GM12878 (cell line): ENCODE measurements around the gene ZFYVE21. TPM values are rescaled to one million over a fixed set of nuclear protein-coding genes. Genes with fewer than 3 reads are reported as not detected.

Experiments
- ATAC-seq: fragments of 200-7000 bp; cut with Tn5 transposase; 3 replicates; pipeline ENCODE4 v1.9.1; 2020; ENCODE audit warnings: mild to moderate bottlenecking, moderate library complexity
- BruUV-seq: library from RNA; stranded (reverse); fragments of 400-500 nt; replicated peaks from 2 replicates; lab custom pipeline; 2021; lab: Mats Ljungman, UMichigan
- CTCF ChIA-PET: fragments of 300-600 bp; sonication (Branson Sonifier 250); formaldehyde crosslinking; extraction: SDS; loops from one replicate; lab custom pipeline; 2021; ENCODE audit warnings: inconsistent platforms; lab: Yijun Ruan, JAX
- POLR2A ChIA-PET: fragments of 350-600 bp; formaldehyde crosslinking; extraction: SDS; loops from one replicate; lab custom pipeline; 2021; ENCODE audit warnings: inconsistent platforms; lab: Charles Lee
- RAD21 ChIA-PET: fragments of 300-600 bp; sonication (Branson Sonifier 250); formaldehyde crosslinking; loops from one replicate; lab custom pipeline; 2023; ENCODE audit warnings: antibody characterized with exemption; ENCODE audit not compliant: unreplicated experiment; lab: Charles Lee
- SMC1A ChIA-PET: fragments of 300-600 bp; sonication (Branson Sonifier 250); formaldehyde crosslinking; loops from one replicate; lab custom pipeline; 2023; ENCODE audit not compliant: unreplicated experiment, uncharacterized antibody; lab: Charles Lee
- DNase-seq: peaks from one replicate; pipeline ENCODE4 v3.0.0-alpha.2; 2011; ENCODE audit warnings: low read depth, low spot score
- FAIRE-seq: peaks from 3 replicates; lab custom pipeline; 2011; peaks lifted over from hg19 to GRCh38; lab: Jason Lieb, UNC
- H2AFZ ChIP-seq: 2 replicates; pipeline ENCODE4 v1.6.0; 2011; ENCODE audit warnings: low read depth, low read length, control low read depth; ENCODE audit not compliant: control insufficient read depth
- H3K27ac ChIP-seq: 2 replicates; pipeline ENCODE4 v1.5.1; 2011; ENCODE audit warnings: control low read depth; ENCODE audit not compliant: control insufficient read depth, insufficient read depth
- H3K27me3 ChIP-seq, 2 experiments: replicated peaks in 1 of 2; 2 replicates each; pipeline versions ENCODE4 v1.6.0 to v1.6.1; 2011; ENCODE audit warnings: low read length in 1 of 2; ENCODE audit not compliant: control insufficient read depth in 2 of 2, insufficient read depth in 2 of 2
- H3K36me3 ChIP-seq, 2 experiments: 2 replicates each; pipeline ENCODE4 v1.5.1; 2011; ENCODE audit warnings: low read length in 1 of 2; ENCODE audit not compliant: control insufficient read depth in 2 of 2, insufficient read depth in 2 of 2
- H3K4me1 ChIP-seq: 2 replicates; pipeline ENCODE4 v1.6.1; 2011; ENCODE audit warnings: mild to moderate bottlenecking, low read length, moderate library complexity, mixed read lengths; ENCODE audit not compliant: control insufficient read depth, insufficient read depth
- H3K4me2 ChIP-seq: 2 replicates; pipeline ENCODE4 v1.6.0; 2011; ENCODE audit warnings: control low read depth; ENCODE audit not compliant: control insufficient read depth, insufficient read depth
- H3K4me3 ChIP-seq: fragments of 200-600 bp; sonication (generic); 2 replicates; pipeline ENCODE4 v1.5.1; 2016
- H3K79me2 ChIP-seq: 2 replicates; pipeline ENCODE4 v1.6.0; 2011; ENCODE audit warnings: low read length; ENCODE audit not compliant: control insufficient read depth, insufficient read depth
- H3K9ac ChIP-seq: 2 replicates; pipeline ENCODE4 v1.8.0; 2011; ENCODE audit warnings: low read length, control low read depth, mixed read lengths; ENCODE audit not compliant: control insufficient read depth, insufficient read depth
- H3K9me3 ChIP-seq: replicated peaks from 3 replicates; pipeline ENCODE4 v1.5.1; 2011; ENCODE audit warnings: mild to moderate bottlenecking, low read length; ENCODE audit not compliant: control insufficient read depth, insufficient read depth
- H4K20me1 ChIP-seq: 2 replicates; pipeline ENCODE4 v1.6.0; 2011; ENCODE audit not compliant: control insufficient read depth, insufficient read depth
- EP300 ChIP-seq, 2 experiments: fragments of 150-350 bp in 1 of 2; IDR thresholded peaks; 2 replicates each; pipeline ENCODE4 v1.6.1; 2011 to 2012; ENCODE audit warnings: low read depth in 2 of 2, low read length in 2 of 2, borderline replicate concordance in 1 of 2, improper control_type of control experiment in 1 of 2, inconsistent platforms in 1 of 2; ENCODE audit not compliant: control insufficient read depth in 1 of 2
- ETV6 ChIP-seq, 2 experiments: fragments of 450-650 bp in 1 of 2; IDR thresholded peaks in 1 of 2; conservative IDR thresholded peaks in 1 of 2; 2 replicates each; pipeline ENCODE4 v1.6.1; 2014; ENCODE audit warnings: antibody characterized with exemption in 1 of 2, borderline replicate concordance in 1 of 2, low read depth in 1 of 2, mild to moderate bottlenecking in 1 of 2, moderate library complexity in 1 of 2
- HCFC1 ChIP-seq: fragments of 150-350 bp; IDR thresholded peaks from 2 replicates; pipeline ENCODE4 v1.6.1; 2014; ENCODE audit warnings: low read length
- MEF2A ChIP-seq: IDR thresholded peaks from 2 replicates; pipeline ENCODE4 v1.6.1; 2011; ENCODE audit warnings: low read depth, mild to moderate bottlenecking, low read length, moderate library complexity; ENCODE audit not compliant: insufficient read depth
- NBN ChIP-seq: fragments of 450-650 bp; IDR thresholded peaks from 2 replicates; pipeline ENCODE4 v1.6.1; 2016
- NFXL1 ChIP-seq: fragments of 450-650 bp; IDR thresholded peaks from 2 replicates; pipeline ENCODE4 v1.6.1; 2017; ENCODE audit warnings: antibody characterized with exemption, mild to moderate bottlenecking, borderline replicate concordance
- ZNF592 ChIP-seq: fragments of 450-650 bp; IDR thresholded peaks from 2 replicates; pipeline ENCODE4 v1.6.1; 2017; ENCODE audit warnings: mild to moderate bottlenecking, moderate library complexity
- WGBS: methylation state at CpG from one replicate; pipeline ENCODE4 v1.1.6; 2016; ENCODE audit warnings: low lambda C conversion rate; ENCODE audit not compliant: insufficient replicate concordance, insufficient coverage; ENCODE audit errors: missing lambda C conversion rate; 5-methylcytosine and 5-hydroxymethylcytosine counted together
- in situ Hi-C: fragments of 300-500 bp; cut with MboI; formaldehyde crosslinking; loops from 9 replicates; pipeline ENCODE4 v1.14.3; 2018; ENCODE audit warnings: mixed read lengths
- intact Hi-C: fragments of 100-400 bp; cut with micrococcal nuclease; formaldehyde crosslinking; loops from one replicate; pipeline ENCODE4 v1.14.2; 2022; ENCODE audit not compliant: unreplicated experiment
- polyA plus RNA-seq, 11 experiments: library from polyadenylated mRNA; depleted of rRNA in 4 of 11; unstranded in 6 of 11; stranded (reverse) in 5 of 11; fragments of >200 nt; fragmentation: Nextera tagmentation in 4 of 11; fragmentation: Illumina TruSeq in 1 of 11; extraction: Ambion mirVana in 4 of 11; extraction: Trizol in 1 of 11; gene quantifications; 1 replicate in 1 of 11; 2 replicates in 10 of 11; pipeline versions ENCODE4 v1.2.1 to v1.2.3, GENCODE V29; 2011 to 2016; ENCODE audit warnings: inconsistent platforms in 2 of 11, missing spikeins in 2 of 11, low read depth in 1 of 11
- total RNA-seq, 4 experiments: library from RNA; depleted of rRNA in 3 of 4; stranded (reverse); fragments of >200 nt in 3 of 4; fragmentation: Illumina TruSeq in 1 of 4; extraction: Trizol in 1 of 4; gene quantifications; 2 replicates each; pipeline versions ENCODE4 v1.2.1 to v1.2.3, GENCODE V29; 2013 to 2021
- TF ChIP-seq, protein P1 (sequence below): fragments of 450-650 bp; IDR thresholded peaks from 2 replicates; pipeline ENCODE4 v1.6.1; 2018; ENCODE audit warnings: borderline replicate concordance, mild to moderate bottlenecking; ENCODE audit not compliant: partially characterized antibody
- TF ChIP-seq, protein P2 (sequence below): IDR thresholded peaks from 2 replicates; pipeline ENCODE4 v1.6.1; 2012; ENCODE audit warnings: mild to moderate bottlenecking, low read depth, low read length
- TF ChIP-seq, protein P3 (sequence below): fragments of 150-350 bp; IDR thresholded peaks from 2 replicates; pipeline ENCODE4 v1.6.1; 2014; ENCODE audit warnings: mild to moderate bottlenecking, low read depth, low read length

Gene ZFYVE21
- total and polyA plus RNA-seq, 10 of the 15 experiments (the other 5 are each of a cell fraction or from before 2014, with no cell fraction given) = 0.79 to 21.7 (median 13.8) TPM

DNA sequence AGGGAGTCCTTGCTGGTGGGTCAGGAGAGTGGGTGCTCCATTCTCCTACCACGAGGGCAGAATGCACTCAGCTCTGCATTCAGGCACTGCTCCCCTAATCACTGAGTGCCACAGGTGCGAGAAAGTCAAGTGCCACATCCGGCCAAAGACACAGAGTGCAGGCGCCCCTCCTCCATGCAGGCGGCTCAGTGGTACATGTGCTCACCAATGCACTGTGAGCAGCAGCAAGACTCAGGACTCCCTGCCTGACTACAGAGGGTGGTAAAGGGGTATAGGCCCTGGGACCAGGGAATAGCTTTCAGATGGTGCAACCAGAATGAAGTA is 32.9 kb downstream of the ZFYVE21 start:
- in situ Hi-C loops (no loop called here), intact Hi-C loops (no loop called here)
- DNase-seq (no peak), ATAC-seq (no peak), FAIRE-seq (no peak)
- 37% methylated on average over 5 of the region's 5 CpGs for WGBS
- POLR2A ChIA-PET = no interaction called here
- Histone ChIP-seq H3K27ac (no peak overlapping the region), H3K27me3 (no peaks in the 10 kb centered on the region), H4K20me1 (no peaks in the 10 kb centered on the region), H3K4me1 (no peaks in the 10 kb centered on the region), H3K79me2 (no peaks in the 10 kb centered on the region), H3K9ac (no peak overlapping the region), H3K4me2 (no peak overlapping the region), H3K9me3 (no peaks in the 10 kb centered on the region), H2AFZ (no peak overlapping the region), H3K4me3 (no peak overlapping the region), H3K36me3 (peaks cover 0 to 2% of the 10 kb centered on the region in 2 experiments; a peak in 1 of 4 replicates)
- BruUV-seq = no TSS peak
- CTCF ChIA-PET = no interaction called here
- RAD21 ChIA-PET = no interaction called here
- SMC1A ChIA-PET = no interaction called here
- no peak for TF ChIP-seq EP300 (IDR thresholded peaks at IDR 0.05; ENCODE audit: borderline replicate concordance in 1 of 2, control insufficient read depth in 1 of 2, low read depth in 2 of 2, low read length in 2 of 2)
- TF ChIP-seq, protein P1, sequence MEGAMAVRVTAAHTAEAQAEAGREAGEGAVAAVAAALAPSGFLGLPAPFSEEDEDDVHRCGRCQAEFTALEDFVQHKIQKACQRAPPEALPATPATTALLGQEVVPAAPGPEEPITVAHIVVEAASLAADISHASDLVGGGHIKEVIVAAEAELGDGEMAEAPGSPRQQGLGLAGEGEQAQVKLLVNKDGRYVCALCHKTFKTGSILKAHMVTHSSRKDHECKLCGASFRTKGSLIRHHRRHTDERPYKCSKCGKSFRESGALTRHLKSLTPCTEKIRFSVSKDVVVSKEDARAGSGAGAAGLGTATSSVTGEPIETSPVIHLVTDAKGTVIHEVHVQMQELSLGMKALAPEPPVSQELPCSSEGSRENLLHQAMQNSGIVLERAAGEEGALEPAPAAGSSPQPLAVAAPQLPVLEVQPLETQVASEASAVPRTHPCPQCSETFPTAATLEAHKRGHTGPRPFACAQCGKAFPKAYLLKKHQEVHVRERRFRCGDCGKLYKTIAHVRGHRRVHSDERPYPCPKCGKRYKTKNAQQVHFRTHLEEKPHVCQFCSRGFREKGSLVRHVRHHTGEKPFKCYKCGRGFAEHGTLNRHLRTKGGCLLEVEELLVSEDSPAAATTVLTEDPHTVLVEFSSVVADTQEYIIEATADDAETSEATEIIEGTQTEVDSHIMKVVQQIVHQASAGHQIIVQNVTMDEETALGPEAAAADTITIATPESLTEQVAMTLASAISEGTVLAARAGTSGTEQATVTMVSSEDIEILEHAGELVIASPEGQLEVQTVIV = no peak
- TF ChIP-seq ETV6 (conservative IDR thresholded peaks at IDR 0.05 in 1 of 2, IDR thresholded peaks at IDR 0.05 in 1 of 2; ENCODE audit: borderline replicate concordance in 1 of 2, low read depth in 1 of 2) = no peak
- TF ChIP-seq ZNF592 = no peak
- no peak for TF ChIP-seq NFXL1
- TF ChIP-seq NBN = no peak
- TF ChIP-seq, protein P2, sequence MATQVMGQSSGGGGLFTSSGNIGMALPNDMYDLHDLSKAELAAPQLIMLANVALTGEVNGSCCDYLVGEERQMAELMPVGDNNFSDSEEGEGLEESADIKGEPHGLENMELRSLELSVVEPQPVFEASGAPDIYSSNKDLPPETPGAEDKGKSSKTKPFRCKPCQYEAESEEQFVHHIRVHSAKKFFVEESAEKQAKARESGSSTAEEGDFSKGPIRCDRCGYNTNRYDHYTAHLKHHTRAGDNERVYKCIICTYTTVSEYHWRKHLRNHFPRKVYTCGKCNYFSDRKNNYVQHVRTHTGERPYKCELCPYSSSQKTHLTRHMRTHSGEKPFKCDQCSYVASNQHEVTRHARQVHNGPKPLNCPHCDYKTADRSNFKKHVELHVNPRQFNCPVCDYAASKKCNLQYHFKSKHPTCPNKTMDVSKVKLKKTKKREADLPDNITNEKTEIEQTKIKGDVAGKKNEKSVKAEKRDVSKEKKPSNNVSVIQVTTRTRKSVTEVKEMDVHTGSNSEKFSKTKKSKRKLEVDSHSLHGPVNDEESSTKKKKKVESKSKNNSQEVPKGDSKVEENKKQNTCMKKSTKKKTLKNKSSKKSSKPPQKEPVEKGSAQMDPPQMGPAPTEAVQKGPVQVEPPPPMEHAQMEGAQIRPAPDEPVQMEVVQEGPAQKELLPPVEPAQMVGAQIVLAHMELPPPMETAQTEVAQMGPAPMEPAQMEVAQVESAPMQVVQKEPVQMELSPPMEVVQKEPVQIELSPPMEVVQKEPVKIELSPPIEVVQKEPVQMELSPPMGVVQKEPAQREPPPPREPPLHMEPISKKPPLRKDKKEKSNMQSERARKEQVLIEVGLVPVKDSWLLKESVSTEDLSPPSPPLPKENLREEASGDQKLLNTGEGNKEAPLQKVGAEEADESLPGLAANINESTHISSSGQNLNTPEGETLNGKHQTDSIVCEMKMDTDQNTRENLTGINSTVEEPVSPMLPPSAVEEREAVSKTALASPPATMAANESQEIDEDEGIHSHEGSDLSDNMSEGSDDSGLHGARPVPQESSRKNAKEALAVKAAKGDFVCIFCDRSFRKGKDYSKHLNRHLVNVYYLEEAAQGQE = no peak
- no peak for TF ChIP-seq HCFC1
- TF ChIP-seq, protein P3, sequence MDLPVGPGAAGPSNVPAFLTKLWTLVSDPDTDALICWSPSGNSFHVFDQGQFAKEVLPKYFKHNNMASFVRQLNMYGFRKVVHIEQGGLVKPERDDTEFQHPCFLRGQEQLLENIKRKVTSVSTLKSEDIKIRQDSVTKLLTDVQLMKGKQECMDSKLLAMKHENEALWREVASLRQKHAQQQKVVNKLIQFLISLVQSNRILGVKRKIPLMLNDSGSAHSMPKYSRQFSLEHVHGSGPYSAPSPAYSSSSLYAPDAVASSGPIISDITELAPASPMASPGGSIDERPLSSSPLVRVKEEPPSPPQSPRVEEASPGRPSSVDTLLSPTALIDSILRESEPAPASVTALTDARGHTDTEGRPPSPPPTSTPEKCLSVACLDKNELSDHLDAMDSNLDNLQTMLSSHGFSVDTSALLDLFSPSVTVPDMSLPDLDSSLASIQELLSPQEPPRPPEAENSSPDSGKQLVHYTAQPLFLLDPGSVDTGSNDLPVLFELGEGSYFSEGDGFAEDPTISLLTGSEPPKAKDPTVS = no peak
- TF ChIP-seq MEF2A = no peak
